LNCAP (cell line): ENCODE results near the gene CHFR.

ENCODE experiments used
- TF ChIP-seq, protein P1 (sequence below): fragments of 450-650 bp; IDR thresholded peaks from 2 replicates; pipeline ENCODE4 v1.5.1; 2017; ENCODE audit warnings: mild to moderate bottlenecking

The CHFR gene

DNA sequence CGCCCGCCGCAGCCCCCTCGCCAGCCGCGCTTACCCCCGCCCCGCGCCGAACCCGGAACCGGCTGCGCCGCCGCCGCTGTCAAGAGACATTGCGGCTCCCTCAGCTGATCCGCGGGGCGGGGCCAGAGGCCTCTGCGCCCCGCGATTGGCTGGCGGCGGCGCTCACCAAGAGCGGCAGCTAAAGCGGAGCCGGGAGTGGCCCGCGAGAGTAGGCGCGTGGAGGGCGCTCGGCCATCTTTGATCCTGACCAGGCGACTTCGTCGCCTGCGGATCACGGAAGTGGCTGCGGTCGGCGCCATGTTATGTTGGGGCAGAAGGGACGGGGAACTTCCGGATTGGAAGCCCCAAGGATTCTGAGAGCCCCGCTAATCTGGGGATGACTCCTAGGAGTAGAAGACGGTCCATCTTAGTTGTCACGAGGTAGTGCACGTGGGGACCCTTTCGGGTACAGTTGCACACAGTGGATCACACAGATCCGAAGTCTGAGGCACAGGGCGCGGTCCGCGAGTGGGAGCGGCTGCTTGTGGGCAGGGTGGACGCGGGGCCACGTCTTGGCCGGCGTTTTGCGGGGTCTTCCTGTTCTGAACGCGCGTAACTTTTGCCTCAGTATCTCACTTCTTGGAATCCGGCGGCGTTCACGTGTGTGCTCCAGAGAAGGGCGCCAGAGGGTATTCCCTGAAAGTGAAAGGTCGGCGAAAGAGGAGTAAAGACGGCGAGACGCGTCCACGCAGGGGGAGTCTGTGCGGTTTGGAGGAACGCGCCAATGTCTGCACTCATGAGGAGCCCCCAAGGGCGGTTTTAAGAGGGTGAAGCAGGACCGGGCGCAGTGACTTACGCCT is at the start of gene CHFR:
CHFR (minus strand) TSS at position 93 of the 839 bp plus-strand sequence. CDS start 277 bp downstream, outside the sequence.
- TF ChIP-seq, protein P1, sequence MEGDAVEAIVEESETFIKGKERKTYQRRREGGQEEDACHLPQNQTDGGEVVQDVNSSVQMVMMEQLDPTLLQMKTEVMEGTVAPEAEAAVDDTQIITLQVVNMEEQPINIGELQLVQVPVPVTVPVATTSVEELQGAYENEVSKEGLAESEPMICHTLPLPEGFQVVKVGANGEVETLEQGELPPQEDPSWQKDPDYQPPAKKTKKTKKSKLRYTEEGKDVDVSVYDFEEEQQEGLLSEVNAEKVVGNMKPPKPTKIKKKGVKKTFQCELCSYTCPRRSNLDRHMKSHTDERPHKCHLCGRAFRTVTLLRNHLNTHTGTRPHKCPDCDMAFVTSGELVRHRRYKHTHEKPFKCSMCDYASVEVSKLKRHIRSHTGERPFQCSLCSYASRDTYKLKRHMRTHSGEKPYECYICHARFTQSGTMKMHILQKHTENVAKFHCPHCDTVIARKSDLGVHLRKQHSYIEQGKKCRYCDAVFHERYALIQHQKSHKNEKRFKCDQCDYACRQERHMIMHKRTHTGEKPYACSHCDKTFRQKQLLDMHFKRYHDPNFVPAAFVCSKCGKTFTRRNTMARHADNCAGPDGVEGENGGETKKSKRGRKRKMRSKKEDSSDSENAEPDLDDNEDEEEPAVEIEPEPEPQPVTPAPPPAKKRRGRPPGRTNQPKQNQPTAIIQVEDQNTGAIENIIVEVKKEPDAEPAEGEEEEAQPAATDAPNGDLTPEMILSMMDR, result no peak

DNA sequence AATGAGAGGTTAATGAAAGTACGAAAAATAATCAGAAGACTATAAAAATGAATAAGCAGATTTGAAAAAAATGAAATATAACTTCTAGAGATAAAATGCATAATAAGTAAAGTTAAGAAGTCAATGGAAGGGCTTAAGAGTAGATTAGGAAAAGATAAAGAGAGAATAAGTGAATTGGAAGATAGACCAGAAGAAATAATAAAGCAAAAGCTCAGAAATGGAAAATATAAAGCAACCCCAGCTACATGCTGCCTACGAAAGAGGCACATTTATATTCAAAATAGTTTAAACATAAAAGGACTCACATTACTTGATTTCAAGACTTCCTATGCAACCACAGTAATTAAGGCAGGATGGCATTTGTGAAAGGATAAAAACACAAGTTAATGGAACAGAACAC is 48.8 kb upstream of the CHFR start:
- TF ChIP-seq, protein P1, result no peak

- TF ChIP-seq, protein P1, result no peak
These were observed 39.0 kb upstream of the CHFR start for GRCh38 chr12:132926415-132926833.

DNA sequence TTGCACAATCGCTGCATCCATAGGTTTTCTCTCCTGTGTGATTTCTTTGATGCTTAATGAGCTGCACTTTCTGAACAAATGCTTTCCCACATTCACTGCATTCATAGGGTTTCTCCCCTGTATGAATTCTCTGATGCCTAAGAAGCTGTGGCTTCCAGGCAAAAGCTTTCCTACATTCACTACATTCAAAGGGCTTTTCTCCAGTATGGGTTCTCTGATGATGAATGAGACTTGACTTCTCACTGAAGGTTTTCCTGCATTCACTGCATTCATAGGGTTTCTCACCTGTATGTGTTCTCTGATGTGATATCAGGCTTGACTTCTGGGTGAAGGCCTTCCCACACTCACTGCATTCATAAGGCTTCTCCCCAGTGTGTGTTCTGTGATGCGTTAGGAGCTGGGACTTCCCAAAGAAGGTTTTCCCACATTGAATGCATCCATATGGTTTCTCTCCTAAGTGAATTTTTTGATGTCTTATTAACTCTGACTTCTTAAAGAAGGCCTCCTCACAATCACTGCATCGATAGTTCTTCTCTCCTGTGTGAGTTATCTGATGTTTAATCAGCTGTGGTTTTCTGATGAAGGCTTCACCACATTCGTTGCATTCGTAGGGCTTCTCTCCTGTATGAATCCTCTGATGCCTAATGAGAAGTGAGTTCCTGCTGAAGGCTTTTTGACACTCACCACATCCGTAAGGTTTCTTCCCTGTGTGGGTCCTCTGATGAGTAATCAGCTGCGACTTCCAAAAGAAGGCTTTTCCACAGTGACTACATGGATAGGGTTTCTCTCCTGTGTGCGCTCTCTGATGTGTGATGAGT is 38.4 kb upstream of the CHFR start:
- TF ChIP-seq, protein P1, result no peak

DNA sequence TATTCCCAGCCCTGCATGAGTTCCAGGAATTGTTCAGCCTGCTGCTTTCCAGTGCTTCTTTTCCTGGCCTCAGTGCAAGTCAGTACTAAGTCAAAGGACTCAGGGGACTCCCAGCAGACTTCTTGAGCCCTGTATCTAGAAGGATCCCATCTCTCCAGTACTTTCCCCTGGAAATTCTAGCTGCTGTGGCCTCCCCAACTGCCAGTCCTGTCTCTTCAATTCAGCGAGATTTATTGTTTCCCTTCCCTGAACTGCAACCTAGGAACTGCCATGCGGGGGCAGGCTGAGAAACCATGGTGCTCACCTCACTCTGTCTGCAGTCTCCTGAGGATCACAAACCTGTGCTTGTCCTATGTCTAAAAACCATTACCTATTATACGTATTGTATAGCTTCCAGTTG is 37.0 kb upstream of the CHFR start:
- TF ChIP-seq, protein P1, result no peak

DNA sequence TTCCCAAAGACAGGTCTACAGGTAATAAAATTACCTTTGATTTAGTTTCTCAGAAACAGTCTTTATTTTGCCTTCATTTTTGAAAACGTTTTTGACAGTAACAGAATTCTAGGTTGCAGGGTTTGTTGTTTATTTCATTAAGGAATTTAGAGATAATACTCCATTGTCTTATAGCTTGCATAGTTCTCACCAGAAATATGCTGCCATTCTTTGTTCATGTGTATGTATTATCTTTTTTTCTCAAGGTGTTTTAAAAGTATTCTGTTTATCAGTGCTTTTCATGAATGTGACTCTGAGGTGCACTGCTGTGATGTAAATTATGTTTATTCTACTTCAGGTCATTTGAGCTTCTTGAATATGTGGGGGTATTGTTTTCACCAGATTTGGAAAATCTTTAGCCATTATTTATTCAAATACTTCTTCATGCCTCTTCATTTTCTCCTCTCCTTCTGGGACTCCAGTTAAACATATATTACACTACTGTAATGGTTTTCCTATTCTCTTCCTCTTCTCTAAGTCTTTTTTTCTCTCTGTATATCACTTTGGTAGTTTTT is 36.0 kb upstream of the CHFR start:
- TF ChIP-seq, protein P1, result no peak

DNA sequence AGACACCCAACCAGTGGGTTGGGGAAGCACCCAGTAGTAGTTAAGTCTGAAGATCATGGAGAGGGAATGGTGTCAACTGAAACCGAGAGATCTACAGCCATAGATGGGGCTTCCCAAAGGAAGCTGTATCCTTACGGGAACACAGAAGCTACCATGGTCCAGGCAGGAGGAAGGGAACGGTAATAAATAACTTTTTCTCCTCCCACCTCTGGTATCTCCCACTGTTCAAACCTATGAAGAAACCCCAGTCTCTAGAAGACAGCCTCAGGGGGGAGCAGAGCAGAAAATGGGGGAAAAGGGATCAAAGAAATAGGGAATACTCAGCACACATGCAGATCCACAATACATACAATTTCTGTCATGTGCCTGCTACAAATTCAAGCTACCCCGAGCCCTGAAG is 35.3 kb upstream of the CHFR start:
- TF ChIP-seq, protein P1, result no peak
